ENCODE results near the gene SPATA33. TPM values are rescaled to one million over a fixed set of nuclear protein-coding genes. Genes with fewer than 3 reads are reported as not detected.
"Not testable (repeated sequence)": the region's sequence is repeated elsewhere in the genome, so short reads cannot be mapped to it uniquely, and the experiment has no call there.

The SPATA33 gene
- total and polyA plus RNA-seq, 4 donors: 3.0 to 10.7 (median 7.5) TPM

DNA sequence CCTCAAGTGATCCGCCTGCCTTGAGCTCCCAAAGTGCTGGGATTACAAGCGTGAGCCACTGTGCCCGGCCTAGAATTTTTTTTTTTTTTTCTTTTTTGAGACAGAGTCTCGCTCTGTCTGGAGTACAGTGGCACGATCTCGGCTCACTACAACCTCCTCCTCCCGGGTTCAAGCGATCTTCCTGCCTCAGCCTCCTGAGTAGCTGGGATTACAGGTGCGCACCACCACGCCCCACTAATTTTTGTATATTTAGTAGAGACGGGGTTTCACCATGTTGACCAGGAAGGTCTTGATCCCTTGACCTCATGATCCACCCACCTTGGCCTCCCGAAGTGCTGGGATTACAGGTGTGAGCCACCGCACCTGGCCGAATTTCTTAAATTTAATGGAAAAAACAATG, 41.1 kb downstream of the SPATA33 start:
- not testable (repeated sequence) for DNase-seq

GRCh38 chr16:89699629-89700099, 42.0 kb downstream of the SPATA33 start:
- ATAC-seq (ENCODE audit: low FRiP score); H3K27me3 ChIP-seq (ENCODE audit: control insufficient read depth in 1 of 2, insufficient read depth in 2 of 2, low read length in 1 of 2); H3K4me1 ChIP-seq (ENCODE audit: control insufficient read depth in 1 of 2, insufficient read depth in 2 of 2, low read length in 2 of 2); H3K4me3 ChIP-seq (ENCODE audit: low read length in 2 of 2); DNase-seq; H3K36me3 ChIP-seq (ENCODE audit: control insufficient read depth in 1 of 2, insufficient read depth in 2 of 2, low read length in 1 of 2); H3K9me3 ChIP-seq (ENCODE audit: control insufficient read depth, low read length): not testable (repeated sequence)
- WGBS, 2 donors: 53 to 54% methylated on average over 18 of the region's 18 CpGs
- peak overlapping the region in 1 of 2 donors; percentile 29 for H3K27ac ChIP-seq (ENCODE audit: low read depth in 1 of 2, low read length in 2 of 2)
- intact Hi-C loops (cut with DNase I): loop anchor here (2.0 to 5.0 kb wide), 4 partner anchors 21 to 173 kb away; partner anchors contain the start of genes CHMP1A (in 1 of the 2), SPATA33 (in 1 of the 2), TCF25 (in 1 of the 2) and VPS9D1 (in 1 of the 2)

More for the DNA sequence above, 41.1 kb downstream of the SPATA33 start:
- 97% methylated on average over 14 of the region's 14 CpGs for WGBS, 2 donors
- intact Hi-C loops (cut with DNase I); H3K9me3 ChIP-seq (ENCODE audit: control insufficient read depth, low read length); H3K36me3 ChIP-seq (ENCODE audit: control insufficient read depth in 1 of 2, insufficient read depth in 2 of 2, low read length in 1 of 2); ATAC-seq (ENCODE audit: low FRiP score); H3K4me3 ChIP-seq (ENCODE audit: low read length in 2 of 2); H3K4me1 ChIP-seq (ENCODE audit: control insufficient read depth in 1 of 2, insufficient read depth in 2 of 2, low read length in 2 of 2); H3K27ac ChIP-seq (ENCODE audit: low read depth in 1 of 2, low read length in 2 of 2); H3K27me3 ChIP-seq (ENCODE audit: control insufficient read depth in 1 of 2, insufficient read depth in 2 of 2, low read length in 1 of 2): not testable (repeated sequence)

DNA sequence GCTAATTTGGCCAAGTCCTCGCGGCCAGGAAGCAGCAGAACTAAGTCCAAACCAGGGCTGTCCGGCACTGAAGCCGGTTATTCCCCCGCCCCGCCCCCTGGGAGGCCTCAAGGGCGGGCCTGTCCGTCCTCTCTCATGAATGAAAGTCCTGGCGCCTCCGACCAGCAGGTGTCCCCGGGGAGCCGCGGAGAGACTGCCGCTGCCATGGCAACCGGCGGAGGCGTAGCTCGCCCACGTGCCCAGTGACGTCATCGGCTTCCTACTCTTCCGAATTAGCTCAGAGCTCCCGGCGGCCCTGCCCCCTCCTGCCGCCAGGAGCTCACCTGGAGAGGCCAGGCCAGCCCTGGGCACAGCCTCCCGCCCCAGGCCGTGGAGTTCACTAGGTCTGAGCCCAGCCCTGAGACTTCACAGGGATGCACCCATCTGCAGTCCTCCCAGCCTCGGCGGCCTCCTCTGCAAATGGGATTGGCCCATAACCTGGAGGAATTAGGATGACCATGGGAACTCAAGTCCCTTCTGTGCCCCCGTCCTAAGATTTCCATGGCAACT, 42.5 kb downstream of the SPATA33 start:
- Histone ChIP-seq H3K4me1 (ENCODE audit: control insufficient read depth in 1 of 2, insufficient read depth in 2 of 2, low read length in 2 of 2) (no peaks in the 10 kb centered on the region), H3K27ac (ENCODE audit: low read depth in 1 of 2, low read length in 2 of 2) (peak overlapping the region in 1 of 2 donors; percentile 29), H3K36me3 (ENCODE audit: control insufficient read depth in 1 of 2, insufficient read depth in 2 of 2, low read length in 1 of 2) (no peaks in the 10 kb centered on the region), H3K9me3 (ENCODE audit: control insufficient read depth, low read length) (no peaks in the 10 kb centered on the region), H3K27me3 (ENCODE audit: control insufficient read depth in 1 of 2, insufficient read depth in 2 of 2, low read length in 1 of 2) (peaks cover 0 to 3% of the 10 kb centered on the region in 2 donors), H3K4me3 (ENCODE audit: low read length in 2 of 2) (peak overlapping the region in 1 of 2 donors; percentile 6)
- DNase-seq: peak; percentile 99 to 100
- intact Hi-C loops (cut with DNase I): loop anchor here (2.0 to 5.0 kb wide), 4 partner anchors 21 to 172 kb away; partner anchors contain the start of genes CHMP1A (in 1 of the 2), SPATA33 (in 1 of the 2), TCF25 (in 1 of the 2) and VPS9D1 (in 1 of the 2)
- ATAC-seq (ENCODE audit: low FRiP score): peak; percentile 87
- 0 to 1% methylated on average over 30 of the region's 30 CpGs for WGBS, 2 donors

DNA sequence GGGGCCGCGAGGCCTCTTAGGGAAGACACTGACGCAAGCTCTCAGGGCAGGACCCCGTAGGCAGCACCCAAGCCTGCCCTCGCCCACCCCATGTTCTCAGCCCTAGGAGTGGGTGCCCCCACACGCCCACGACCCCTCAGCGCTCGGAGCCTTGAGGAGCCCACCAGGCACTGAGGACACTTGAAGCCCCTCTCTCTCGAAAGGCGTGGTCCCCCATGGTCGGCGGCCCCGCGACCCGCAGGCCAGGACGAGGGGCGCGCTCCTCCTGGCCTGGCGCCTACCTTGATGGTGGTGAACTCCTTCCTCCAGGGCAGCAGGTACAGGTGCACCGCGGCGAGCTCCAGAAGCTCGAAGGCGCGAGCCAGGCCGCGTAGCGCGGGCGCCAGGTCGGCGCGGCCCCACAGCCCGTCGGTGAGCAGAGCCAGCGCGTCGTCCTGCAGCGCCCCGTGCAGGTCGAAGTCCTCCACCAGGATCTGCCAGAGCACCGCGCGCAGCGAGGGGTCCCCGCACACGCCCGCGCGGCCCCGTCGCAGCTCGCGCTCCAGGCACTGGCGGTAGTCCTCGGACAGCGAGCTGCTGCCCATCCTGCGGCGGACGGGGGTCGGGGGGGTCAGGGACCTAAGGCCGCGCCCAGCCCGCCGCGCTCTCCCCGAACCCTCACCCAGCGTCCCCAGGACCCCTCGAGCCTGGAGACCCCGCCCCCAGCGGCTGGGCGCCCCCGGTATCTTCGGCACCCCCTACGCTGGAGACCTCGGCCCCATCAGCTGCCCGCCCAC, 43.2 kb downstream of the SPATA33 start:
- intact Hi-C loops (cut with DNase I): loop anchor here (2.0 to 5.0 kb wide), 4 partner anchors 20 to 171 kb away; partner anchors contain the start of genes CHMP1A (in 1 of the 2), SPATA33 (in 1 of the 2), TCF25 (in 1 of the 2) and VPS9D1 (in 1 of the 2)
- WGBS, 2 donors: 1 to 2% methylated on average over 60 to 78 of the region's 78 CpGs
- DNase-seq: peak in 1 of 2 donors; percentile 69
- Histone ChIP-seq H3K9me3 (ENCODE audit: control insufficient read depth, low read length) (no peaks in the 10 kb centered on the region), H3K36me3 (ENCODE audit: control insufficient read depth in 1 of 2, insufficient read depth in 2 of 2, low read length in 1 of 2) (no peaks in the 10 kb centered on the region), H3K4me3 (ENCODE audit: low read length in 2 of 2) (peak overlapping the region; percentile 44 to 66), H3K27ac (ENCODE audit: low read depth in 1 of 2, low read length in 2 of 2) (peak overlapping the region in 1 of 2 donors; percentile 20), H3K27me3 (ENCODE audit: control insufficient read depth in 1 of 2, insufficient read depth in 2 of 2, low read length in 1 of 2) (no peaks in the 10 kb centered on the region), H3K4me1 (ENCODE audit: control insufficient read depth in 1 of 2, insufficient read depth in 2 of 2, low read length in 2 of 2) (no peaks in the 10 kb centered on the region)
- ATAC-seq (ENCODE audit: low FRiP score): peak; percentile 40

GRCh38 chr16:89701425-89702406, 44.1 kb downstream of the SPATA33 start, which contains the start of gene SPATA2L:
Gene SPATA2L, minus strand, starts transcription at chr16:89701705. Its CDS starts 473 bp downstream, at chr16:89701232.
- Histone ChIP-seq H3K27me3 (ENCODE audit: control insufficient read depth in 1 of 2, insufficient read depth in 2 of 2, low read length in 1 of 2) (no peaks in the 10 kb centered on the region), H3K9me3 (ENCODE audit: control insufficient read depth, low read length) (no peaks in the 10 kb centered on the region), H3K27ac (ENCODE audit: low read depth in 1 of 2, low read length in 2 of 2) (peak within 1 kb of the TSS in 1 of 2 donors; percentile 20), H3K4me3 (ENCODE audit: low read length in 2 of 2) (peak within 1 kb of the TSS; percentile 44 to 66), H3K4me1 (ENCODE audit: control insufficient read depth in 1 of 2, insufficient read depth in 2 of 2, low read length in 2 of 2) (no peaks in the 10 kb centered on the region), H3K36me3 (ENCODE audit: control insufficient read depth in 1 of 2, insufficient read depth in 2 of 2, low read length in 1 of 2) (no peaks in the 10 kb centered on the region)
- intact Hi-C loops (cut with DNase I): loop anchor here (2.0 to 5.0 kb wide), 4 partner anchors 19 to 171 kb away; partner anchors contain the start of genes CHMP1A (in 1 of the 2), SPATA33 (in 1 of the 2), TCF25 (in 1 of the 2) and VPS9D1 (in 1 of the 2)
- WGBS, 2 donors: 1 to 2% methylated on average over 69 to 97 of the region's 97 CpGs
- peak; percentile 85 for ATAC-seq (ENCODE audit: low FRiP score)
- peak; percentile 89 to 93 for DNase-seq

DNA sequence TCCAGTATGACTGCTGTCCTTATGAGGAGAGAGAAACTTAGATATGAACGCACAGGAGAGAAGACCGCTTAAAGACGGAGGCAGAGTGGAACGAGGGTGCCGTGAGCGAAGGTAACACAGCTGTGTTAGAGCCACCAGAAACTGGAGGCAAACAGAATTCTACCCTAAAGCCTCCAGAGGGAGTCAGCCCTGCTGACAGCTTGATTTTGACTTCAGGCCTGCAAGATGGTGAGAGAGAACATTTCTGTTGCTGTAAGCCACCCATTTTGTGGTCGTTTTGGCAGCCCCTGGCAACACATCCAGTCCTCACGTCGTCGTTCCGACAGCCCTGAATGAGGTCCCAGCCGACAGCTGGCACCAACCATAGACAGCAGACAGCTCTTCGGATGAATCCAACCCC, 46.6 kb downstream of the SPATA33 start:
- Histone ChIP-seq H3K9me3 (ENCODE audit: control insufficient read depth, low read length) (no peaks in the 10 kb centered on the region), H3K27ac (ENCODE audit: low read depth in 1 of 2, low read length in 2 of 2) (no peak overlapping the region), H3K4me1 (ENCODE audit: control insufficient read depth in 1 of 2, insufficient read depth in 2 of 2, low read length in 2 of 2) (no peaks in the 10 kb centered on the region), H3K27me3 (ENCODE audit: control insufficient read depth in 1 of 2, insufficient read depth in 2 of 2, low read length in 1 of 2) (no peaks in the 10 kb centered on the region), H3K36me3 (ENCODE audit: control insufficient read depth in 1 of 2, insufficient read depth in 2 of 2, low read length in 1 of 2) (no peaks in the 10 kb centered on the region), H3K4me3 (ENCODE audit: low read length in 2 of 2) (no peak overlapping the region)
- ATAC-seq (ENCODE audit: low FRiP score): no peak
- intact Hi-C loops (cut with DNase I): loop anchor here (5.0 kb wide), 3 partner anchors 47 to 168 kb away; partner anchors contain the start of genes CHMP1A (in 1 of the 2), SPATA33 (in 1 of the 2) and TCF25 (in 1 of the 2)
- no peak for DNase-seq
- WGBS, 2 donors: 64 to 68% methylated on average over 13 of the region's 13 CpGs

DNA sequence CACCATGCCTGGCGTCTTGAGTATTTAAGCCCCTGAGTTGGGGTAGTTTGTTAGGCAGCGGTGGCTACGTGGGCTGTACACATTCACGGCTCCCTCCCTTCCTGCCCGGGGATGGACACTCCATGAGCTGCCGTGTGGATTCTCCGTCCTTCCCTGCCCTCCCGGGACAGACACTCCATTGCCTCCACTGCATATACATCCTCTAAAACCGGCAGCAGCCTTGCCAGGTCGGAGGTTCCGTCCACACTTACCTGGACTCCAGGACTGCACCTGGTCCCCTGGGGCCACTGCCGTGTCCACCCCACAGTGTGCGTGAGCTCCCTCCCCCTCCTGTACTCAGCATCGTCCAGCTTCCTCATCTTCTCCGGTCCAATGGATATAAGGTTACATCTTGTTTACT, 47.4 kb downstream of the SPATA33 start:
- Histone ChIP-seq H3K27me3 (ENCODE audit: control insufficient read depth in 1 of 2, insufficient read depth in 2 of 2, low read length in 1 of 2) (no peaks in the 10 kb centered on the region), H3K9me3 (ENCODE audit: control insufficient read depth, low read length) (no peaks in the 10 kb centered on the region), H3K4me1 (ENCODE audit: control insufficient read depth in 1 of 2, insufficient read depth in 2 of 2, low read length in 2 of 2) (no peaks in the 10 kb centered on the region), H3K27ac (ENCODE audit: low read depth in 1 of 2, low read length in 2 of 2) (no peak overlapping the region), H3K4me3 (ENCODE audit: low read length in 2 of 2) (no peak overlapping the region), H3K36me3 (ENCODE audit: control insufficient read depth in 1 of 2, insufficient read depth in 2 of 2, low read length in 1 of 2) (no peaks in the 10 kb centered on the region)
- intact Hi-C loops (cut with DNase I): loop anchor here in 1 of 2 donors (5.0 kb wide), 1 partner anchor 87 kb away; no protein-coding TSS in a partner anchor
- DNase-seq (no peak), ATAC-seq (ENCODE audit: low FRiP score) (no peak)
- 75% methylated on average over 15 of the region's 15 CpGs for whole genome bisulfite sequencing, 2 donors
